Type B pancreatic cell (in vitro differentiated cells): ENCODE data around the gene GTPBP3. TPM values are rescaled to one million over a fixed set of nuclear protein-coding genes. Genes with fewer than 3 reads are reported as not detected.

Source experiments
- DNase-seq: peaks from one replicate; pipeline ENCODE4 v3.0.0; 2021; ENCODE audit warnings: mixed read lengths; ENCODE audit not compliant: unreplicated experiment; ENCODE audit errors: extremely low spot score
- H3K27ac Mint-ChIP-seq: 2 replicates; pipeline ENCODE4 v1.8.0; 2021; ENCODE audit warnings: mild to moderate bottlenecking, mixed read lengths
- H3K27me3 Mint-ChIP-seq: 2 replicates; pipeline ENCODE4 v1.8.0; 2021; ENCODE audit warnings: mixed read lengths
- H3K36me3 Mint-ChIP-seq: 2 replicates; pipeline ENCODE4 v1.8.0; 2021; ENCODE audit warnings: mixed read lengths
- H3K4me1 Mint-ChIP-seq: one replicate; pipeline ENCODE4 v1.8.0; 2021; ENCODE audit warnings: mixed read lengths; ENCODE audit not compliant: unreplicated experiment
- H3K4me3 Mint-ChIP-seq: 2 replicates; pipeline ENCODE4 v1.8.0; 2021; ENCODE audit warnings: mild to moderate bottlenecking, mixed read lengths
- H3K9me3 Mint-ChIP-seq: 2 replicates; pipeline ENCODE4 v1.8.0; 2021; ENCODE audit warnings: mixed read lengths
- total RNA-seq: library from RNA; stranded (reverse); gene quantifications from 2 replicates; pipeline ENCODE4 v1.2.1, GENCODE V29; 2021; ENCODE audit warnings: low replicate concordance
- TF ChIP-seq, protein P1 (sequence below): fragments of 200-600 bp; sonication (generic); conservative IDR thresholded peaks from 2 replicates; pipeline ENCODE4 v1.5.0; 2021; ENCODE audit warnings: antibody characterized with exemption, mild to moderate bottlenecking

Gene GTPBP3
- total RNA-seq, 1 donor from 2014 or later: 48.4 TPM

DNA sequence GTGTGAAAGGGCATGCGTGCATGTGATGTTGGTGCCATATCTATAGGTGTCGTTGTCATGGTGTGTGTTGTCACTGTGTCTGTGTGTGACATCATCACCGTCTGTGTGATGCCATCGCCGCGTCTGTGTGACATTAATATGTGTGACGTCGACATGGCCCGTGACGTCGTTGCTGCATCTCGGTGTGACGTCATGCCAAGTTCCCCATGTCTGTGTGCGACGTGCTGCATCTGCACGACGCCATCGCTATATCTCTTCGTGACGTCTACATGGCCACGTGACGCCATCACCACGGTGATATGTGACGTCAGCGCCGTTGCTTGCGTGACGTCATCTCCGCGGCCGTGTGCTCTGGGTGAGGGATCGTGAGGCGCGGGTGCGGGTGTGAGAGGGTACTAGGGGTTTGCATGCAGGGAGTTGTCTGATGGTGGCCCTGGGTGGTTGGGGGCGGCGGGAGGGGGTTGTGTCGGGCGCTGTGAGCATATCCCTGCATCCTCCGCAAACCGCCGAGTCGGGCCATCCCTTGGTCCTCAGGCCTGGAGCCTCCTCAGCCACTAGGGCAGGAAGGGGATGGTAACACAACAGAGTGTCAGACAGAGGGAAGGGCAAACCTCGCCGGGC, 14.6 kb downstream of the GTPBP3 start:
- TF ChIP-seq, protein P1, sequence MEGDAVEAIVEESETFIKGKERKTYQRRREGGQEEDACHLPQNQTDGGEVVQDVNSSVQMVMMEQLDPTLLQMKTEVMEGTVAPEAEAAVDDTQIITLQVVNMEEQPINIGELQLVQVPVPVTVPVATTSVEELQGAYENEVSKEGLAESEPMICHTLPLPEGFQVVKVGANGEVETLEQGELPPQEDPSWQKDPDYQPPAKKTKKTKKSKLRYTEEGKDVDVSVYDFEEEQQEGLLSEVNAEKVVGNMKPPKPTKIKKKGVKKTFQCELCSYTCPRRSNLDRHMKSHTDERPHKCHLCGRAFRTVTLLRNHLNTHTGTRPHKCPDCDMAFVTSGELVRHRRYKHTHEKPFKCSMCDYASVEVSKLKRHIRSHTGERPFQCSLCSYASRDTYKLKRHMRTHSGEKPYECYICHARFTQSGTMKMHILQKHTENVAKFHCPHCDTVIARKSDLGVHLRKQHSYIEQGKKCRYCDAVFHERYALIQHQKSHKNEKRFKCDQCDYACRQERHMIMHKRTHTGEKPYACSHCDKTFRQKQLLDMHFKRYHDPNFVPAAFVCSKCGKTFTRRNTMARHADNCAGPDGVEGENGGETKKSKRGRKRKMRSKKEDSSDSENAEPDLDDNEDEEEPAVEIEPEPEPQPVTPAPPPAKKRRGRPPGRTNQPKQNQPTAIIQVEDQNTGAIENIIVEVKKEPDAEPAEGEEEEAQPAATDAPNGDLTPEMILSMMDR: no peak
- no peak for DNase-seq
- H3K9me3 Mint-ChIP-seq: no peaks in the 10 kb centered on the region
- H3K27me3 Mint-ChIP-seq: peaks cover 22% of the 10 kb centered on the region
- H3K27ac Mint-ChIP-seq: no peak overlapping the region
- no peak overlapping the region for H3K4me3 Mint-ChIP-seq
- H3K4me1 Mint-ChIP-seq: no peaks in the 10 kb centered on the region
- H3K36me3 Mint-ChIP-seq: no peaks in the 10 kb centered on the region

DNA sequence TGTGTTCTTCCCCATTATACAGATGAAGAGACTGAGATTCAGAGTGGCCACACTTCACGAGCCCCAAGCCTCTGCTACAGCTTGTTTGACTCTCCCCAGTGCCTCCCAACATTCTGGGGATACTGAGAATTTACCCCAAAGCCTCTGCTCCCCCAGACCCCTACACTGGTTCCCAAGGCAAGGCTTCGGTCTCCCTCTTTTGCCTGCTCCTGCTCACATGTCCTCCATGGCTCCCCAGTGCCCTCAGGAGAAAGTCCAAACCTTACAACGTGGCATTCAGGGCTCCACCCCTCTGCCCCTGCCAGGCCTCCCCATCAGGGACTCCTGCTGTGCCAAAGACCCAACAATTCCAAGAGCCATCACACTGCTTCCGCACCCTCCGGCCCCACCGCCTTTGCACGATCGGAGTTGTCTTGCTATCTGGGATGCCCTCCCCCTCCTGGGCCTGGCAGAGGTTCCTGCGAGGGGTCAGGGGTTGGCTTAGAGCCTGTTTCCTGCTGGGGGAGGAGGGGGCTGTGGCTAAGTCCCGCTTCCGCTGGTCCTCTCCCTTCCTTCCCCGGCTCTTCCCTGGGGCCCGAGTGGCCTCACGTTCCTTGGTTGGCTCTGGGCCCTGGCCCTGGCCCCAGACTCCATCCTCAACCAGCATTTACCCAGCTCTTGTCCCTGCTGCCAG, 15.4 kb downstream of the GTPBP3 start:
- no peak for DNase-seq
- Mint-ChIP-seq H3K27me3 (peaks cover 18% of the 10 kb centered on the region), H3K36me3 (no peaks in the 10 kb centered on the region), H3K9me3 (no peaks in the 10 kb centered on the region), H3K4me3 (no peak overlapping the region), H3K4me1 (no peaks in the 10 kb centered on the region), H3K27ac (no peak overlapping the region)
- TF ChIP-seq, protein P1: no peak

DNA sequence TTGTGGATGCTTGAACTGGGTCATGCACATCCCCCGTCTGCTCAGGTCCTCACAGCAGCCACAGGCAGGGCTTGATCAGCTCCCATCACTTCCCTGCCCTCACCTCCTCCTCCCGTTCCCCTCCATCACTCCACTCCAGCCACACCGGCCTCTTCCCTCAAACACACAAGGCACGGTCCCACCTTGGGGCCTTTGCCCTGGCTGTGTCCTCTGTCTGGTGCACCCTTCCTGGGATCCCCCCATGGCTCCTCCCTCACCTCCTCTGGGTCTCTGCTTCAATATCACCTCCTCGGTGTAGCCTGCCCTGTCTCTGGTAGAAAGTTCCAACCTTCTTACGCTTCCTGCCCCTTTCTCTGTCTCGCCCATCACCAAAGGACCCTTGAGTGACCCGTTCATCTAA, 16.0 kb downstream of the GTPBP3 start:
- Mint-ChIP-seq H3K27ac (no peak overlapping the region), H3K4me1 (no peaks in the 10 kb centered on the region), H3K9me3 (no peaks in the 10 kb centered on the region), H3K36me3 (no peaks in the 10 kb centered on the region), H3K27me3 (peaks cover 16% of the 10 kb centered on the region), H3K4me3 (no peak overlapping the region)
- no peak for DNase-seq
- TF ChIP-seq, protein P1: no peak

DNA sequence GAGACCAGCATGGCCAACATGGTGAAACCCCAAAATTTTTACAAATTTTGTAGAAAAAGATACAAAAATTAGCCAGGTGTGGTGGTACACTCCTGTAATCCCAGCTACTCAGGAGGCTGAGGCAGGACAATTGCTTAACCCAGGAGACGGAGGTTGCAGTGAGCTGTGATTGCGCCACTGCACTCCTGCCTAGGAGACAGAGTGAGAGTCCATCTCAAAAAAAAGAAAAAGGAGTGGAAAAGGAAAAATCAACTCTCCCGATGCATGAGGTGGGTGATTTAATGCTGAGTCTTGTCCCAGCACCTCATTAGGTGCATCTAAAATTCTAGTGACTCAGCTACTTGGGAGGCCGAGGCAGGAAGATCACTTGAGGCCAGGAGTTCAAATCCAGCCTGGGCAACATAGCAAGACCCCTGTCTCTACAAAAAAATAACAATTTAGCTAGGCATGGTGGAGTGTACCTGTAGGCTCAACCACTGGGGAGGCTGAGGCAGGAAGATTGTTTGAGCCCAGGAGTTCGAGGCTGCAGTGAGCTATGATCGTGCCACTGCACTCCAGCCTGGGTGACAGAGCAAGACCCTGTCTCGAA, 19.8 kb downstream of the GTPBP3 start:
- Mint-ChIP-seq H3K27ac (no peak overlapping the region), H3K9me3 (no peaks in the 10 kb centered on the region), H3K4me1 (no peaks in the 10 kb centered on the region), H3K36me3 (no peaks in the 10 kb centered on the region), H3K4me3 (no peak overlapping the region), H3K27me3 (peaks cover 10% of the 10 kb centered on the region)
- TF ChIP-seq, protein P1: no peak
- DNase-seq: no peak

DNA sequence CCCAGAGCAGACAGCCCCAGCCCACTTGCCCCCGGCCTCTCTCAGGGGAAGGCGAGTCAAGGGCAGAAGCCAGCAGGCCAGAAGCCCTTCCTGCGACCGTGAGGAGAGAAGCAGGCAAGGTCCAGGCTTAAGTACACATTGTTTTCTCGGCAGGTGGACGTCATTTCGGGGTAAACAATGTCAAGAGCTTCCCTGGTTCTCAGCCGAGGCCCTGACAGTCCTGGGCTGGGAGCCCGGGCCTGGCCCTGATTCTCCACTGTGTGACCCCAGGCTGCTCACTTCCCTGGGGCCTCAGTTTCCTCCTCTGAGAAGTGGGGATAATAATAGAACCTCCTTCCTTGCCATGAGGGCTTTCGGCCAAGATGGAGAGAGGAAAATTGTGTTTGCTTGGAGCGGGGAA, 20.4 kb downstream of the GTPBP3 start:
- DNase-seq: no peak
- Mint-ChIP-seq H3K36me3 (no peaks in the 10 kb centered on the region), H3K27ac (no peak overlapping the region), H3K9me3 (no peaks in the 10 kb centered on the region), H3K4me1 (no peaks in the 10 kb centered on the region), H3K4me3 (no peak overlapping the region), H3K27me3 (peaks cover 14% of the 10 kb centered on the region)
- TF ChIP-seq, protein P1: no peak
